Dermis microvascular lymphatic vessel endothelial cell (primary cell): Measurements from ENCODE around the gene UGT2B7. TPM values are rescaled to one million over a fixed set of nuclear protein-coding genes. Genes with fewer than 3 reads are reported as not detected.
"Not testable (repeated sequence)": the region's sequence is repeated elsewhere in the genome, so short reads cannot be mapped to it uniquely, and the experiment has no call there.

Experiments
- DNase-seq, 2 donors: peaks; one replicate each; pipeline versions ENCODE4 v3.0.0 to v3.0.0-alpha.2; 2010; ENCODE audit warnings: low read depth in 2 of 2
- total RNA-seq: library from RNA; depleted of rRNA; stranded (reverse); fragments of >200 nt; gene quantifications from 2 replicates; pipeline ENCODE4 v1.2.1, GENCODE V29; 2014

UGT2B7 gene
- total RNA-seq, 1 donor from 2014 or later = not detected

- no peak for DNase-seq
Observed at GRCh38 chr4:69088473-69088872, 7.8 kb upstream of the UGT2B7 start.

GRCh38 chr4:69089388-69089787 lies 6.9 kb upstream of the UGT2B7 start:
- no peak for DNase-seq

DNA sequence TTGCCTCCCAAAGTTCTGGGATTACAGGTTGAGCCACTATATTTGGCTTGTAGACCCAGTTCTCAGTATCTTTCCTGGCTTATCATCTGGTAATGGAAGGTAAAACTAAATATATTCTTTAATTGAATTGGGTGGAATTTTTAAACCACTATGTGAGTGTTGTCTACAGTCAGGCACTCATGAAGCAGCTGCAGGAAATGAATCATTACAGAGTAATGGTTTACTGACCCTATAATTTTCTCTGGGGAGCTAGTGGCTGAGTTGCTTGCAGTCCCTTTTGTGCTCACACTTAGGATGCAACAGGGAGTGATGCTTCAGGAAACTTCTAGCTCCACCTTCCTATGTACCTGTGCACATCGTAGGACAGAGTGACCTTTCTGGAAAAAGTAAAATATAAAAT lies 4.1 kb upstream of the UGT2B7 start:
- DNase-seq = no peak

- no peak for DNase-seq
Observed at GRCh38 chr4:69092980-69093568, 3.2 kb upstream of the UGT2B7 start.

DNA sequence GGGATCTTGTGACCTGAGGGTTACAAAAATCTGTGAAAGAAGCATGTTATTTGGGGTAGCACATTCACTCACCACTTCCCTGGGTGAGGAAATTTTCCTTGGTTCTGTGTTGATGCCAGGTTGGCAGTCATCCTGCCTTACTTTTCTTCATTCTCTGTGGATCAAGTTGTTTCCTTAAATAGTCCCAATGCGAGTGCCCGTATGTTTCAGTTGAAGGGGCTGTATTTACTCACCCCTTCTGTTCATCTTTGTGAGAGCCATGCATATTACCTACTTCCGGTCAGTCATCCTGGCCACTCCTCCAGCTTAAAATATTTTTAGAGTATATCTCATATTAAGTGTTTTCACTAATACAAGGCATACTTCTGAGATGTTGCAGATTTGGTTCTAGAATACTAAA lies 2.6 kb upstream of the UGT2B7 start:
- no peak for DNase-seq

GRCh38 chr4:69095301-69095731 lies 958 bp upstream of the UGT2B7 start:
- DNase-seq = no peak

- no peak for DNase-seq
Observed at GRCh38 chr4:69096810-69097209, 536 bp downstream of the UGT2B7 start.

DNA sequence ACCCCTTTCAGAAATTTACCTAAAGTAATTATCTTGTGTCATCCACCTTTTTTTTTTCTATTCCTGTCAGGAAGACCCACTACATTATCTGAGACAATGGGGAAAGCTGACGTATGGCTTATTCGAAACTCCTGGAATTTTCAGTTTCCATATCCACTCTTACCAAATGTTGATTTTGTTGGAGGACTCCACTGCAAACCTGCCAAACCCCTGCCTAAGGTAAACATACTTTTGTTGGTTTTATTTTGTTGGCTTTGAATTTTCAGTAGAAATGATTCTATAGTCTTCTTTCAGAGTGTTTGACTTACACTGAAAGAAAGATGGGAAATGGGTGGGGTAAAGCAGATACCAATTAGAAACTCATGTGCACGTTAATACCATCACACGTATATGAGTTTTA lies 2.2 kb downstream of the UGT2B7 start:
- no peak for DNase-seq

DNA sequence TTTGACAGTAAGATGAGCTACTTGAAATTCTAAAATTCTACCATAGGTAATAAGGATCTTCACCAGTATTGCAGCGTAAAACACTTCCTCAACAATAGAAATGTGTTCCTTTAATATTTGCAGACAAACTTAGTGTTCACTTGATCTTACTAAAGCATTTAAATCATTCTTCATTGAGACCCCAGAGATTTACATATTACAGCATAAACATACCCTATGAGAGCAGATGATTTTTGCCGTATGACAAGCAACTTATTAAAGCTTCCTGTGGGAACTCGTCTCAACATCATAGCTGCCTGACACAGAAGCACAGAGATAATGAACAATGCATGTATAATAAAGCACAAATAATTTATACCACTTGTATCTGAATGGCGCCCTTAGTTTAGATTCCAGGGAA lies 3.6 kb downstream of the UGT2B7 start:
- DNase-seq = no peak

DNA sequence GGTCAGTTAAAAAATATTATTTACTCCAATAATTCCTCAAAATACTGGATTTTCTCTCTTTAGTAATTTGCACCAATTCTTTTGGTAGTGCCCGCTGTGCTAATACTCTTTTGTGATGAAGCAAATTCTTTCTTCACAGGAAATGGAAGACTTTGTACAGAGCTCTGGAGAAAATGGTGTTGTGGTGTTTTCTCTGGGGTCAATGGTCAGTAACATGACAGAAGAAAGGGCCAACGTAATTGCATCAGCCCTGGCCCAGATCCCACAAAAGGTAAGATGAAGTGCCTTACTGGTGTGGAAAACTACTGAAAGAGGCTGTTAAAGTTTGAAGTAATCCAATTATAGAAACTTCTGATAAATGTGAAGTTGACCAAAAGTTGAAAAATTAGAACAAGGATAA lies 6.4 kb downstream of the UGT2B7 start:
- not testable (repeated sequence) for DNase-seq

- DNase-seq = no peak
Observed at GRCh38 chr4:69104719-69105275, 8.5 kb downstream of the UGT2B7 start.

- not testable (repeated sequence) for DNase-seq
Observed at GRCh38 chr4:69115151-69115850, 19.0 kb downstream of the UGT2B7 start.

GRCh38 chr4:69115851-69116213 lies 19.6 kb downstream of the UGT2B7 start:
- no peak for DNase-seq

DNA sequence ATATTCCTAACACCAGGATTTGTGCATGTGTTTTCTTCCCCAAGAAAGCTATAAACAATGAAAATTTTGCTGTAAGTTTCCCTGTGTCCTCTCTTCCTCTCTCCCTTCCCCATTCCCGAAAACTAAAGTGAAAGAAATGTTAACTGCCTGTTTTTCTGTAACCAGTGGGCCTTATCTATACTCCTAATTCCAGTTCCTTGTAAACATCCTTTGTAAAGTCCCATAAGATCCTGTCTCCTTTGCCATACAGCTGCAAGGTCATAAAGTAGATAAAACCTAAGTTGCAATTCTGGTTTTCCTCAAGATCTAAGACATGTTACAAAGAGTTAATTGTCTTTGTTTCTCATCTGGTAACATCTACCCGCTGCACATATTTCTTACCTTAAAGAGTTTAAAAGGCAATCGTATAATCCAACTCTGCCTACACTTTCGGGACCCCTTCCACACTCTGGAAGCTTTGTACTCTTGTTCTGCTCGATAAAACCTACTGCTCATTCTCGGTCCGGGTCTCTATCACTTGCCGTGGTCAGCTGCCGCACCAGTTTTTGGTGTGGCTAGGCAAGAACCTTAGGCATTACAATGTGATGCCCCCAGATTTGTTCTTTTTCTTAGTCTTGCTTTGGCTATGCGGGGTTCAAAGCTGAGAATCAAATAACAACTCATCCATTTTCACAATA lies 20.5 kb downstream of the UGT2B7 start:
- no peak for DNase-seq

- DNase-seq = no peak
Observed at GRCh38 chr4:69120870-69121269, 24.6 kb downstream of the UGT2B7 start.

DNA sequence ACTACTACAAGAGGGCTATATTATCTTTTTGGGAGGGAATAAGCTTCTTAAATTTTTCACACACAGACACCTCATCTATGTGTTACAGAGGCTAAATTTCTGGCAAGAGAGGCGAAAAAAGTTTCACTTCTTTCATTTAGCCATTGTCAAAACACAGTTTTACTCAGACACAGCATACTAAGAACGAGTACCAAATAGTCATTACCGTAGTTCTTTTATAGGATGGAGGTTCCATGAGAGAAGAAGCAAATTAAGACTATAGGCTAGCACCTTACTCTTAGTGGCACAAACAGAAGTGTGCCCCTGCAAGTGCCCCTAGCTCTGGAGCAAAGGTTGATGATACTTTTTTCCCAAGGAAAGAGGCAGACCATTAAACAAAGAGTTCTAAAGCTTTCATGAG lies 26.2 kb downstream of the UGT2B7 start:
- no peak for DNase-seq

GRCh38 chr4:69124941-69125340 lies 28.7 kb downstream of the UGT2B7 start:
- DNase-seq = no peak

- DNase-seq = no peak
Observed at GRCh38 chr4:69126024-69126423, 29.8 kb downstream of the UGT2B7 start.

DNA sequence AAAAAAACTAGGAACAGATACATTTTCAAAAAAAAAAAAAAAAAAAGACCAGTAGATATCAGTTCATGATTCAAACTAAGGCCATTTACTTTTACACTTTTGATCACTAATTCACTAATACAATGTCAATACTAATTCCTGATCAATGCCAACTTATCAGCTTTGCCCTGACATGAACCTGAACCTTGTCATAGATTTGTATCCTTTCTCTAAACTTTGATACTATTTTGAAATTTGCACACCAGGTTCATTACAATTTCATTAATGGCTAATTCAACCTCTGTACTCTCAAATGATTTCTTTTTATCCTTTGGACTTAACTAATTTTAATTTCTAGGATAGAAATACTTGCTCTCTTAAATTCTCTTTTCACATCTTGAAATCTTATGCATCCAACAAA lies 37.7 kb downstream of the UGT2B7 start:
- no peak for DNase-seq

GRCh38 chr4:69134471-69134870 lies 38.2 kb downstream of the UGT2B7 start:
- DNase-seq = no peak

DNA sequence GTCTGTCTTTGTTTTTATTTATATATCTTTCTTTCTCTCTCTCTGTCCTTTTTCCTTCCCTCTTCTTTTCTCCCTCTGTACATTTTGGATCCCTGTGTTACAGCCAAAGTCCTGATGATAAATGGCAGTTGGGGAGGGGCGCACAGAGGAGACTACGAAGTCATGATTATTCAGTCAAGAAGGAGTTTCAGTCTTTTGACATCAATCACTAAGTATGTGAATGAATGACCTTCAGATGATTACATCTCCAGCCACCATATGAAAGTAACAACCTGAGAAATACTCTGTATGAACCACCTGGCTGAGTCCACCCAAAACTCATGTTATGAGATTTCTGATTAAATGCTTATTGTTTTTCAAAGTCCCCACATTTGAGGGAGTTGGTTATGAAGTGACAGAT lies 45.0 kb downstream of the UGT2B7 start:
- no peak for DNase-seq

GRCh38 chr4:69147334-69147733 lies 51.1 kb downstream of the UGT2B7 start:
- no peak for DNase-seq

GRCh38 chr4:69154021-69154420 lies 57.7 kb downstream of the UGT2B7 start:
- no peak for DNase-seq
